Uterus (tissue), 4 donors: ENCODE results near the gene FAM13C. TPM values are rescaled to one million over a fixed set of nuclear protein-coding genes. Genes with fewer than 3 reads are reported as not detected.

ENCODE experiments used
- DNase-seq, 2 donors: peaks; one replicate each; pipeline ENCODE4 v3.0.0-alpha.2; 2019 to 2020
- H3K27ac ChIP-seq, 2 donors: fragments of 200-600 bp; sonication (generic); 1 replicate in 1 of 2; 2 replicates in 1 of 2; pipeline ENCODE4 v1.5.1; 2016 to 2018
- H3K27me3 ChIP-seq, 2 donors: fragments of 200-600 bp; sonication (generic); one replicate each; pipeline ENCODE4 v1.5.1; 2018 to 2019; ENCODE audit warnings: control low read depth in 1 of 2
- H3K36me3 ChIP-seq, 2 donors: fragments of 200-600 bp; sonication (generic); one replicate each; pipeline ENCODE4 v1.5.1; 2019; ENCODE audit warnings: control low read depth in 1 of 2
- H3K4me1 ChIP-seq, 2 donors: fragments of 200-600 bp; sonication (generic); one replicate each; pipeline ENCODE4 v1.5.1; 2018 to 2019; ENCODE audit warnings: control low read depth in 1 of 2
- H3K4me3 ChIP-seq, 2 donors: fragments of 200-600 bp; sonication (generic); 1 replicate in 1 of 2; 2 replicates in 1 of 2; pipeline ENCODE4 v1.5.1; 2018 to 2019; ENCODE audit warnings: mild to moderate bottlenecking in 1 of 2
- H3K9me3 ChIP-seq, 2 donors: fragments of 200-600 bp; sonication (generic); one replicate each; pipeline ENCODE4 v1.5.1; 2019; ENCODE audit warnings: control low read depth in 1 of 2
- CTCF ChIP-seq, 4 experiments: fragments of 200-600 bp in 2 of 4; fragments of 450-650 bp in 2 of 4; sonication (generic) in 2 of 4; IDR thresholded peaks; one replicate each; pipeline ENCODE4 v1.5.1; 2016 to 2019; ENCODE audit warnings: antibody characterized with exemption in 4 of 4, mild to moderate bottlenecking in 2 of 4, moderate library complexity in 1 of 4
- POLR2A ChIP-seq, 2 donors: fragments of 450-650 bp; IDR thresholded peaks; one replicate each; pipeline ENCODE4 v1.6.1; 2016; ENCODE audit warnings: antibody characterized with exemption in 2 of 2, mild to moderate bottlenecking in 1 of 2, moderate library complexity in 1 of 2
- intact Hi-C: fragments of 100-400 bp; cut with DNase I; formaldehyde crosslinking; loops from one replicate; pipeline ENCODE4 v1.15.1; 2023; ENCODE audit warnings: low total_unique reads
- total RNA-seq, 4 donors: library from RNA; depleted of rRNA in 3 of 4; stranded (reverse); fragments of >200 nt in 3 of 4; gene quantifications; one replicate each; pipeline versions ENCODE4 v1.1.0 to v1.2.4, GENCODE V29; 2014 to 2023
- donor health status: DM: yes; HTN: yes; CAD: no.

FAM13C gene
- total RNA-seq, 4 donors from 2014 or later = 18.7 to 29.2 (median 23.2) TPM

- H3K4me1 ChIP-seq = no peaks in the 10 kb centered on the region
- no peak overlapping the region for H3K4me3 ChIP-seq
- no peaks in the 10 kb centered on the region for H3K27me3 ChIP-seq
- TF ChIP-seq CTCF (IDR thresholded peaks at IDR 0.05) = no peak
- TF ChIP-seq POLR2A (IDR thresholded peaks at IDR 0.05) = no peak
- DNase-seq = no peak
- no peaks in the 10 kb centered on the region for H3K36me3 ChIP-seq
- peak overlapping the region in 1 of 2 donors; percentile 11 for H3K27ac ChIP-seq
- intact Hi-C loops = no loop called here
- H3K9me3 ChIP-seq = no peaks in the 10 kb centered on the region
These were observed 42.0 kb downstream of the FAM13C start for GRCh38 chr10:59320355-59320754.

- Histone ChIP-seq H3K27me3 (no peaks in the 10 kb centered on the region), H3K36me3 (no peaks in the 10 kb centered on the region), H3K4me3 (no peak overlapping the region), H3K27ac (peak overlapping the region in 1 of 2 donors; percentile 11), H3K9me3 (no peaks in the 10 kb centered on the region), H3K4me1 (no peaks in the 10 kb centered on the region)
- DNase-seq = no peak
- no peak for TF ChIP-seq CTCF (IDR thresholded peaks at IDR 0.05)
- TF ChIP-seq POLR2A (IDR thresholded peaks at IDR 0.05) = no peak
- intact Hi-C loops = no loop called here
These were observed 42.5 kb downstream of the FAM13C start for GRCh38 chr10:59319854-59320253.

- H3K4me3 ChIP-seq = no peak overlapping the region
- DNase-seq = no peak
- intact Hi-C loops = no loop called here
- no peaks in the 10 kb centered on the region for H3K4me1 ChIP-seq
- H3K9me3 ChIP-seq = no peaks in the 10 kb centered on the region
- no peak overlapping the region for H3K27ac ChIP-seq
- no peaks in the 10 kb centered on the region for H3K27me3 ChIP-seq
- TF ChIP-seq CTCF (IDR thresholded peaks at IDR 0.05) = no peak
- TF ChIP-seq POLR2A (IDR thresholded peaks at IDR 0.05) = no peak
- H3K36me3 ChIP-seq = no peaks in the 10 kb centered on the region
These were observed 45.3 kb downstream of the FAM13C start for GRCh38 chr10:59317066-59317465.

GRCh38 chr10:59315465-59315864, 46.9 kb downstream of the FAM13C start:
- intact Hi-C loops = no loop called here
- TF ChIP-seq CTCF (IDR thresholded peaks at IDR 0.05) (no peak), POLR2A (IDR thresholded peaks at IDR 0.05) (no peak)
- Histone ChIP-seq H3K36me3 (no peaks in the 10 kb centered on the region), H3K4me3 (no peak overlapping the region), H3K4me1 (no peaks in the 10 kb centered on the region), H3K27ac (peak overlapping the region in 1 of 2 donors; percentile 27), H3K9me3 (no peaks in the 10 kb centered on the region), H3K27me3 (no peaks in the 10 kb centered on the region)
- no peak for DNase-seq

GRCh38 chr10:59314268-59314667, 48.1 kb downstream of the FAM13C start:
- TF ChIP-seq POLR2A (IDR thresholded peaks at IDR 0.05) (no peak), CTCF (IDR thresholded peaks at IDR 0.05) (no peak)
- no peak for DNase-seq
- intact Hi-C loops = no loop called here
- Histone ChIP-seq H3K27me3 (no peaks in the 10 kb centered on the region), H3K4me1 (no peaks in the 10 kb centered on the region), H3K27ac (peak overlapping the region in 1 of 2 donors; percentile 27), H3K9me3 (no peaks in the 10 kb centered on the region), H3K4me3 (no peak overlapping the region), H3K36me3 (no peaks in the 10 kb centered on the region)
